K562 (cell line): ENCODE measurements around the gene COPRS.

ENCODE experiments used
- CHD1 ChIP-seq: fragments of 200-600 bp; sonication (generic); IDR thresholded peaks from one replicate; pipeline ENCODE4 v1.6.1; 2012; ENCODE audit warnings: mild to moderate bottlenecking, moderate library complexity, low read length, inconsistent platforms
- ELF4 ChIP-seq: fragments of 450-650 bp; formaldehyde crosslinking; IDR thresholded peaks from 2 replicates; pipeline ENCODE4 v1.4.0; 2022; ENCODE audit warnings: missing genetic modification characterization
- ETV1 ChIP-seq: fragments of 450-650 bp; conservative IDR thresholded peaks from 2 replicates; pipeline ENCODE4 v1.6.1; 2016; ENCODE audit warnings: missing genetic modification characterization, control low read depth, low read depth, missing compliant biosample characterization
- MAFK ChIP-seq: IDR thresholded peaks from 2 replicates; pipeline ENCODE4 v1.6.1; 2011; ENCODE audit warnings: low read length, improper control_type of control experiment
- POLR2A ChIP-seq: fragments of 450-650 bp; conservative IDR thresholded peaks from 2 replicates; pipeline ENCODE4 v1.6.1; 2016
- RCOR1 ChIP-seq, 2 experiments: IDR thresholded peaks; 2 replicates each; pipeline ENCODE4 v1.6.1; 2012; ENCODE audit warnings: low read depth in 2 of 2, low read length in 2 of 2, borderline replicate concordance in 1 of 2, improper control_type of control experiment in 1 of 2
- SMAD4 ChIP-seq: fragments of 250-450 bp; sonication (Bioruptor Pico); conservative IDR thresholded peaks from 2 replicates; pipeline ENCODE4 v1.8.0; 2021; ENCODE audit warnings: inconsistent platforms, mild to moderate bottlenecking, moderate library complexity
- SMC3 ChIP-seq: conservative IDR thresholded peaks from 2 replicates; pipeline ENCODE4 v1.6.1; 2011; ENCODE audit warnings: low read depth, low read length, improper control_type of control experiment; ENCODE audit not compliant: insufficient read depth
- TF ChIP-seq, protein P1 (sequence below): sonication (generic); formaldehyde crosslinking; IDR thresholded peaks from 2 replicates; pipeline ENCODE4 v1.5.0; 2020; ENCODE audit warnings: missing genetic modification reagents
- TF ChIP-seq, protein P2 (sequence below), 3 experiments: IDR thresholded peaks in 2 of 3; conservative IDR thresholded peaks in 1 of 3; 2 replicates each; pipeline ENCODE4 v1.5.1; 2011 to 2012; ENCODE audit warnings: low read length in 3 of 3, mild to moderate bottlenecking in 3 of 3, control low read depth in 2 of 3, improper control_type of control experiment in 1 of 3, inconsistent platforms in 1 of 3, low read depth in 1 of 3, mixed read lengths in 1 of 3, moderate library complexity in 1 of 3; ENCODE audit not compliant: insufficient read depth in 2 of 3

DNA sequence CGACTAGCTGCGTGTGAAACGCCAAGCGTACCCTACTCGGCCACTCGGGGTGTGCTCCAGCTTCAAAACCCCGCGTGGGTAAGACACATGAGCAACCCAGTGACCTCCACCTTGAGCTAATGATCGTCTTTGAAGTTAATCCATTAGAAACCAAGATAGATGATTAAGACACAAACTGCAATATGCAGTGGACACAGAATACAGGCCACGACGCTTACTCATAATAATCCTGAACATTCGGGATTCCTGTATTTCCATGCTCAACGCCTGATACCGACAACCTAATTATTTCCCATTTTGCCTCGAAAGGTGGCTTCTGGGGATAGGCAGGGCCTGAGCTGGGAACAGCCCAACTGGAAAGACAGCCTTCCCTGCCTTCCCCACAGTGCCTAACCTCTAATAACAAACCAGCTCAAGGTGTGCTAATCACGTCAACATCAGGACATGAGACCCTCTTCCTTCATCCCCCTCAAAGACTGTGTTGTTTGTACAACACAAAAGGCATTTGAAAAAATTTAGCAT lies 504 bp upstream of the COPRS start:
- no peak for TF ChIP-seq POLR2A
- TF ChIP-seq ETV1 (tag), result no peak
- no peak for TF ChIP-seq CHD1
- TF ChIP-seq MAFK, result no peak
- TF ChIP-seq ELF4 (CRISPR knock-in tag), result no peak
- TF ChIP-seq, protein P1, sequence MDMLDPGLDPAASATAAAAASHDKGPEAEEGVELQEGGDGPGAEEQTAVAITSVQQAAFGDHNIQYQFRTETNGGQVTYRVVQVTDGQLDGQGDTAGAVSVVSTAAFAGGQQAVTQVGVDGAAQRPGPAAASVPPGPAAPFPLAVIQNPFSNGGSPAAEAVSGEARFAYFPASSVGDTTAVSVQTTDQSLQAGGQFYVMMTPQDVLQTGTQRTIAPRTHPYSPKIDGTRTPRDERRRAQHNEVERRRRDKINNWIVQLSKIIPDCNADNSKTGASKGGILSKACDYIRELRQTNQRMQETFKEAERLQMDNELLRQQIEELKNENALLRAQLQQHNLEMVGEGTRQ, result no peak
- no peak for TF ChIP-seq SMC3
- TF ChIP-seq, protein P2, sequence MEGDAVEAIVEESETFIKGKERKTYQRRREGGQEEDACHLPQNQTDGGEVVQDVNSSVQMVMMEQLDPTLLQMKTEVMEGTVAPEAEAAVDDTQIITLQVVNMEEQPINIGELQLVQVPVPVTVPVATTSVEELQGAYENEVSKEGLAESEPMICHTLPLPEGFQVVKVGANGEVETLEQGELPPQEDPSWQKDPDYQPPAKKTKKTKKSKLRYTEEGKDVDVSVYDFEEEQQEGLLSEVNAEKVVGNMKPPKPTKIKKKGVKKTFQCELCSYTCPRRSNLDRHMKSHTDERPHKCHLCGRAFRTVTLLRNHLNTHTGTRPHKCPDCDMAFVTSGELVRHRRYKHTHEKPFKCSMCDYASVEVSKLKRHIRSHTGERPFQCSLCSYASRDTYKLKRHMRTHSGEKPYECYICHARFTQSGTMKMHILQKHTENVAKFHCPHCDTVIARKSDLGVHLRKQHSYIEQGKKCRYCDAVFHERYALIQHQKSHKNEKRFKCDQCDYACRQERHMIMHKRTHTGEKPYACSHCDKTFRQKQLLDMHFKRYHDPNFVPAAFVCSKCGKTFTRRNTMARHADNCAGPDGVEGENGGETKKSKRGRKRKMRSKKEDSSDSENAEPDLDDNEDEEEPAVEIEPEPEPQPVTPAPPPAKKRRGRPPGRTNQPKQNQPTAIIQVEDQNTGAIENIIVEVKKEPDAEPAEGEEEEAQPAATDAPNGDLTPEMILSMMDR (IDR thresholded peaks at IDR 0.05 in 2 of 3, conservative IDR thresholded peaks at IDR 0.05 in 1 of 3; ENCODE audit: insufficient read depth in 2 of 3, low read depth in 1 of 3, low read length in 3 of 3), result no peak
- TF ChIP-seq RCOR1 (IDR thresholded peaks at IDR 0.05; ENCODE audit: borderline replicate concordance in 1 of 2, low read depth in 2 of 2, low read length in 2 of 2), result no peak
- no peak for TF ChIP-seq SMAD4 (CRISPR knock-in tag)
